Transverse colon (tissue), 4 donors: ENCODE data around the gene ZNF652. TPM values are rescaled to one million over a fixed set of nuclear protein-coding genes. Genes with fewer than 3 reads are reported as not detected.
A peak's percentile ranks its signal among the peaks of the same experiment; 100 is the strongest.

Source experiments
- DNase-seq: peaks from one replicate; pipeline ENCODE4 v3.0.0-alpha.2; 2019
- H3K27ac ChIP-seq, 4 donors: fragments of 200-600 bp; sonication (generic); 2 replicates each; pipeline ENCODE4 v1.5.1; 2016 to 2018; ENCODE audit warnings: inconsistent platforms in 4 of 4
- H3K27me3 ChIP-seq: fragments of 200-600 bp; sonication (generic); 2 replicates; pipeline ENCODE4 v1.5.1; 2017; ENCODE audit warnings: inconsistent platforms
- H3K36me3 ChIP-seq, 4 donors: fragments of 200-600 bp; sonication (generic); 2 replicates each; pipeline ENCODE4 v1.5.1; 2017 to 2019; ENCODE audit warnings: inconsistent platforms in 4 of 4
- H3K4me1 ChIP-seq, 4 donors: fragments of 200-600 bp; sonication (generic); 2 replicates each; pipeline ENCODE4 v1.5.1; 2017 to 2020; ENCODE audit warnings: inconsistent platforms in 4 of 4
- H3K4me3 ChIP-seq, 4 donors: fragments of 200-600 bp; sonication (generic); 1 replicate in 1 of 4; 2 replicates in 3 of 4; pipeline versions ENCODE4 v1.5.1 to v1.6.1; 2017 to 2019; ENCODE audit warnings: inconsistent platforms in 4 of 4
- H3K9me3 ChIP-seq, 2 donors: fragments of 200-600 bp; sonication (generic); 2 replicates each; pipeline ENCODE4 v1.5.1; 2017 to 2019; ENCODE audit warnings: inconsistent platforms in 2 of 2
- EP300 ChIP-seq: sonication (generic); formaldehyde crosslinking; IDR thresholded peaks from one replicate; pipeline ENCODE4 v1.6.1; 2017; ENCODE audit warnings: antibody characterized with exemption, low read depth
- POLR2A ChIP-seq: fragments of 450-650 bp; IDR thresholded peaks from one replicate; pipeline ENCODE4 v1.6.1; 2016; ENCODE audit warnings: antibody characterized with exemption, mild to moderate bottlenecking, moderate library complexity
- POLR2AphosphoS5 ChIP-seq, 3 donors: sonication (generic); formaldehyde crosslinking; IDR thresholded peaks; one replicate each; pipeline ENCODE4 v1.6.1; 2016; ENCODE audit warnings: antibody characterized with exemption in 3 of 3
- WGBS, 2 donors: methylation state at CpG; one replicate each; pipeline ENCODE4 v1.1.5; 2018; ENCODE audit warnings: low coverage in 1 of 2; 5-methylcytosine and 5-hydroxymethylcytosine counted together
- in situ Hi-C, 4 donors: fragments of 200-750 bp; cut with MboI; loops; one replicate each; pipeline versions ENCODE4 v1.15.0 to v1.15.1; 2017; ENCODE audit warnings: low sequenced_read_pairs in 3 of 4, low pct_ligation_motif_present in 1 of 4, low pct_unique_long_range_greater_than_20kb in 1 of 4
- intact Hi-C: fragments of 100-400 bp; cut with DNase I; formaldehyde crosslinking; loops from one replicate; pipeline ENCODE4 v1.15.1; 2023; ENCODE audit warnings: low total_unique reads
- total RNA-seq, 4 donors: library from RNA; depleted of rRNA; stranded (reverse); fragments of >200 nt; gene quantifications; one replicate each; pipeline ENCODE4 v1.1.0, GENCODE V29; 2016
- TF ChIP-seq, protein P1 (sequence below), 5 experiments: fragments of 200-600 bp in 3 of 5; fragments of 450-650 bp in 2 of 5; sonication (generic) in 3 of 5; IDR thresholded peaks; 1 replicate in 2 of 5; 2 replicates in 3 of 5; pipeline ENCODE4 v1.5.1; 2016 to 2017; ENCODE audit warnings: antibody characterized with exemption in 5 of 5, inconsistent platforms in 3 of 5, mild to moderate bottlenecking in 2 of 5, moderate library complexity in 1 of 5

ZNF652 gene
- total RNA-seq, 4 donors from 2014 or later = 25.8 to 55.6 (median 50.2) TPM

- H3K27ac ChIP-seq = peak overlapping the region in 3 of 4 donors; percentile 10 to 61 (median 26)
- no peaks in the 10 kb centered on the region for H3K27me3 ChIP-seq
- no peak for DNase-seq
- H3K36me3 ChIP-seq = no peaks in the 10 kb centered on the region
- TF ChIP-seq POLR2A (no peak), POLR2AphosphoS5 (IDR thresholded peaks at IDR 0.05) (no peak), EP300 (no peak)
- TF ChIP-seq, protein P1, sequence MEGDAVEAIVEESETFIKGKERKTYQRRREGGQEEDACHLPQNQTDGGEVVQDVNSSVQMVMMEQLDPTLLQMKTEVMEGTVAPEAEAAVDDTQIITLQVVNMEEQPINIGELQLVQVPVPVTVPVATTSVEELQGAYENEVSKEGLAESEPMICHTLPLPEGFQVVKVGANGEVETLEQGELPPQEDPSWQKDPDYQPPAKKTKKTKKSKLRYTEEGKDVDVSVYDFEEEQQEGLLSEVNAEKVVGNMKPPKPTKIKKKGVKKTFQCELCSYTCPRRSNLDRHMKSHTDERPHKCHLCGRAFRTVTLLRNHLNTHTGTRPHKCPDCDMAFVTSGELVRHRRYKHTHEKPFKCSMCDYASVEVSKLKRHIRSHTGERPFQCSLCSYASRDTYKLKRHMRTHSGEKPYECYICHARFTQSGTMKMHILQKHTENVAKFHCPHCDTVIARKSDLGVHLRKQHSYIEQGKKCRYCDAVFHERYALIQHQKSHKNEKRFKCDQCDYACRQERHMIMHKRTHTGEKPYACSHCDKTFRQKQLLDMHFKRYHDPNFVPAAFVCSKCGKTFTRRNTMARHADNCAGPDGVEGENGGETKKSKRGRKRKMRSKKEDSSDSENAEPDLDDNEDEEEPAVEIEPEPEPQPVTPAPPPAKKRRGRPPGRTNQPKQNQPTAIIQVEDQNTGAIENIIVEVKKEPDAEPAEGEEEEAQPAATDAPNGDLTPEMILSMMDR (IDR thresholded peaks at IDR 0.05) = no peak
- 38 to 43% methylated on average over 1 of the region's 1 CpG for WGBS, 2 donors
- intact Hi-C loops (no loop called here), in situ Hi-C loops (no loop called here)
- H3K4me3 ChIP-seq = no peak overlapping the region
- peaks cover 0 to 39% (median 11%) of the 10 kb centered on the region in 4 donors for H3K4me1 ChIP-seq
- no peaks in the 10 kb centered on the region for H3K9me3 ChIP-seq
Measured at GRCh38 chr17:49342575-49342936, 19.5 kb downstream of the ZNF652 start.

GRCh38 chr17:49341356-49341755 is 20.7 kb downstream of the ZNF652 start:
- no peak for DNase-seq
- 52 to 83% methylated on average over 1 to 5 of the region's 5 CpGs for WGBS, 2 donors
- in situ Hi-C loops = no loop called here
- no peak overlapping the region for H3K4me3 ChIP-seq
- intact Hi-C loops = no loop called here
- H3K27me3 ChIP-seq = no peaks in the 10 kb centered on the region
- peak overlapping the region; percentile 10 to 67 (median 56) for H3K27ac ChIP-seq
- peaks cover 0 to 39% (median 11%) of the 10 kb centered on the region in 4 donors for H3K4me1 ChIP-seq
- no peaks in the 10 kb centered on the region for H3K36me3 ChIP-seq
- TF ChIP-seq, protein P1 (IDR thresholded peaks at IDR 0.05) = no peak
- TF ChIP-seq POLR2AphosphoS5 (IDR thresholded peaks at IDR 0.05) (no peak), EP300 (no peak), POLR2A (no peak)
- no peaks in the 10 kb centered on the region for H3K9me3 ChIP-seq

- 81 to 89% methylated on average over 6 of the region's 6 CpGs for WGBS, 2 donors
- Histone ChIP-seq H3K4me3 (no peak overlapping the region), H3K27me3 (no peaks in the 10 kb centered on the region), H3K27ac (no peak overlapping the region), H3K36me3 (no peaks in the 10 kb centered on the region), H3K4me1 (peaks cover 0 to 50% (median 14%) of the 10 kb centered on the region in 4 donors), H3K9me3 (no peaks in the 10 kb centered on the region)
- no peak for TF ChIP-seq POLR2AphosphoS5 (IDR thresholded peaks at IDR 0.05)
- TF ChIP-seq POLR2A = no peak
- TF ChIP-seq EP300 = no peak
- TF ChIP-seq, protein P1 (IDR thresholded peaks at IDR 0.05) = no peak
- intact Hi-C loops (no loop called here), in situ Hi-C loops (no loop called here)
- DNase-seq = no peak
Measured at GRCh38 chr17:49339354-49339753, 22.7 kb downstream of the ZNF652 start.

DNA sequence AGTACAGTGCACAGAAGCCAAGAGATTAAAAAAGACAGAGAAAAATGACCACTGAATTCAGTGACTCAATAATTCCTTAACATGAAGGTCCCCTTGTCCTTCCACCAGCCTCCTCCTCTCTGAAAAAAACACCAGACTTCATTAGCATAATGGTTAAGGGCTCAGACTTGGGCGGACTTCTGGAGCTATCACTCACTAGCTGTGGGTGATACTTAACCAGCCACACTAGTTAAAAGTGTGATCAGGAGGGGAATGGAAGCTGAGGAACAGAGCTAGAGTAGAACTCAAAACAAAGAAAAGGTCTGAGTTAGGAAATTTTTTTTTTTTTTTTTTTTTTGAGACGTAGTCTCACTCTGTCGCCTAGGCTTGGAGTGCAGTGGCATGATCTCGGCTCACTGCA is 23.2 kb downstream of the ZNF652 start:
- H3K27ac ChIP-seq = no peak overlapping the region
- H3K4me1 ChIP-seq = peaks cover 0 to 55% (median 16%) of the 10 kb centered on the region in 4 donors
- no peaks in the 10 kb centered on the region for H3K9me3 ChIP-seq
- TF ChIP-seq POLR2A (no peak), POLR2AphosphoS5 (IDR thresholded peaks at IDR 0.05) (no peak), EP300 (no peak)
- TF ChIP-seq, protein P1 (IDR thresholded peaks at IDR 0.05) = no peak
- in situ Hi-C loops (no loop called here), intact Hi-C loops (no loop called here)
- DNase-seq = no peak
- H3K36me3 ChIP-seq = no peaks in the 10 kb centered on the region
- WGBS, 2 donors = 72 to 91% methylated on average over 4 of the region's 4 CpGs
- H3K27me3 ChIP-seq = no peaks in the 10 kb centered on the region
- no peak overlapping the region for H3K4me3 ChIP-seq
